Kidney (tissue), 14 donors: ENCODE data around the gene SAMD4A. TPM values are rescaled to one million over a fixed set of nuclear protein-coding genes. Genes with fewer than 3 reads are reported as not detected.
"Not testable (repeated sequence)": the region's sequence is repeated elsewhere in the genome, so short reads cannot be mapped to it uniquely, and the experiment has no call there.

Experiments
- DNase-seq, 5 donors: peaks; one replicate each; pipeline ENCODE4 v3.0.0-alpha.2; 2013 to 2020
- FAIRE-seq: peaks from 2 replicates; lab custom pipeline; 2012; peaks lifted over from hg19 to GRCh38; lab: Jason Lieb, UNC
- H3K27ac ChIP-seq, 2 donors: one replicate each; pipeline ENCODE4 v1.7.0; 2013; ENCODE audit warnings: low read depth in 2 of 2, low read length in 2 of 2, inconsistent platforms in 1 of 2
- H3K27me3 ChIP-seq: one replicate; pipeline ENCODE4 v1.7.1; 2013; ENCODE audit warnings: low read length, inconsistent platforms; ENCODE audit not compliant: control insufficient read depth, insufficient read depth
- H3K36me3 ChIP-seq, 3 donors: one replicate each; pipeline versions ENCODE4 v1.7.0 to v1.7.1; 2013; ENCODE audit warnings: low read length in 3 of 3, control low read depth in 1 of 3, inconsistent platforms in 1 of 3; ENCODE audit not compliant: insufficient read depth in 3 of 3, control insufficient read depth in 2 of 3
- H3K4me1 ChIP-seq, 3 donors: one replicate each; pipeline versions ENCODE4 v1.7.0 to v1.7.1; 2013; ENCODE audit warnings: low read length in 3 of 3, inconsistent platforms in 1 of 3, low read depth in 1 of 3; ENCODE audit not compliant: control insufficient read depth in 2 of 3, insufficient read depth in 2 of 3
- H3K4me3 ChIP-seq, 3 donors: one replicate each; pipeline versions ENCODE4 v1.7.0 to v1.8.1; 2013; ENCODE audit warnings: low read length in 3 of 3, control low read depth in 1 of 3, inconsistent platforms in 1 of 3
- H3K9ac ChIP-seq, 3 donors: one replicate each; pipeline versions ENCODE4 v1.7.0 to v1.7.1; 2013; ENCODE audit warnings: low read length in 3 of 3, control low read depth in 1 of 3, inconsistent platforms in 1 of 3
- H3K9me3 ChIP-seq, 3 donors: one replicate each; pipeline versions ENCODE4 v1.7.0 to v1.7.1; 2013; ENCODE audit warnings: low read length in 3 of 3, control low read depth in 1 of 3, inconsistent platforms in 1 of 3; ENCODE audit not compliant: control insufficient read depth in 2 of 3, insufficient read depth in 1 of 3
- CTCF ChIP-seq: IDR thresholded peaks from 3 replicates; pipeline ENCODE4 v1.5.1; 2012; ENCODE audit warnings: mild to moderate bottlenecking, moderate library complexity, borderline replicate concordance; ENCODE audit not compliant: insufficient read depth; ENCODE audit errors: extremely low read depth
- intact Hi-C: fragments of 100-400 bp; cut with DNase I; formaldehyde crosslinking; loops from one replicate; pipeline ENCODE4 v1.11.1; 2022
- polyA plus RNA-seq: library from polyadenylated mRNA; stranded (reverse); fragments of 350-450 nt; fragmentation: Illumina TruSeq; extraction: RNeasy Lipid Tissue Mini Kit (QIAGEN cat#74804); gene quantifications from one replicate; pipeline ENCODE4 v1.2.3, GENCODE V29; 2014; ENCODE audit warnings: low read depth, low replicate concordance; ENCODE audit not compliant: insufficient read depth
- total RNA-seq: library from RNA; stranded (reverse); fragmentation: NEBNext Ultra II Directional; extraction: Animal tissue kit (Norgen Biotek cat#: 25700); gene quantifications from one replicate; pipeline ENCODE4 v1.2.1, GENCODE V29; 2021
- donor health status: control.
- donor health status: control.
- donor health status: control.
- donor health status: control.
- donor health status: control.
- donor health status: DM: yes; HTN: yes; CAD: no.
- donor health status: Normal renal cell carcinoma (clear cell type).

Gene SAMD4A
- total and polyA plus RNA-seq, 2 donors from 2014 or later, result 7.4 to 46.5 TPM

- DNase-seq, result no peak
- H3K9ac ChIP-seq, result no peak overlapping the region
- H3K9me3 ChIP-seq, result no peaks in the 10 kb centered on the region
- peaks cover 0 to 6% (median 2%) of the 10 kb centered on the region in 3 donors for H3K36me3 ChIP-seq
- FAIRE-seq, result no peak
- no peak for TF ChIP-seq CTCF
- intact Hi-C loops, result no loop called here
- H3K4me3 ChIP-seq, result no peak overlapping the region
- no peak overlapping the region for H3K27ac ChIP-seq
- no peaks in the 10 kb centered on the region for H3K4me1 ChIP-seq
- no peaks in the 10 kb centered on the region for H3K27me3 ChIP-seq
These were observed 182.3 kb downstream of the SAMD4A start for GRCh38 chr14:54749180-54749579.

DNA sequence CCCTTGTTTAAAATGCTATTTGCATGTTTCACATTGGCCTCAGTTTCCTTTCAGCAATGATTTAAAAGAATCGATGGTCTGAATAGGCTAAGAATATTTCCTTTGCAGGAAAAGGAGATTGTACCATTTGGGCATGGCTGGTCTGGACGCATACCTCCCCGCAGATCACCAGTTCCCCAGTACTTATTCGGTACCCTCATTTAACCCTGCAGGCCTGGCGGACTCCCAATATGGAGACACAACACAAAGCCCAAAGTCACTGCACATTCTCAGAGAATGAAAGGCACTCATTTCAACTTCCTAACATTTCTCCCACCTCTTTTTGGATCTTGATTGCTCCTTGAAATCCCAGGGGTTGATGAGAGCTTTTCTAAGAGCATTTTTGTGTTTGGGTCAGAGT is 182.8 kb downstream of the SAMD4A start:
- H3K9ac ChIP-seq, result no peak overlapping the region
- TF ChIP-seq CTCF, result no peak
- intact Hi-C loops, result no loop called here
- no peak for FAIRE-seq
- H3K4me1 ChIP-seq, result no peaks in the 10 kb centered on the region
- H3K4me3 ChIP-seq, result no peak overlapping the region
- no peak overlapping the region for H3K27ac ChIP-seq
- no peak for DNase-seq
- no peaks in the 10 kb centered on the region for H3K9me3 ChIP-seq
- H3K27me3 ChIP-seq, result no peaks in the 10 kb centered on the region
- peaks cover 0 to 6% (median 2%) of the 10 kb centered on the region in 3 donors for H3K36me3 ChIP-seq

DNA sequence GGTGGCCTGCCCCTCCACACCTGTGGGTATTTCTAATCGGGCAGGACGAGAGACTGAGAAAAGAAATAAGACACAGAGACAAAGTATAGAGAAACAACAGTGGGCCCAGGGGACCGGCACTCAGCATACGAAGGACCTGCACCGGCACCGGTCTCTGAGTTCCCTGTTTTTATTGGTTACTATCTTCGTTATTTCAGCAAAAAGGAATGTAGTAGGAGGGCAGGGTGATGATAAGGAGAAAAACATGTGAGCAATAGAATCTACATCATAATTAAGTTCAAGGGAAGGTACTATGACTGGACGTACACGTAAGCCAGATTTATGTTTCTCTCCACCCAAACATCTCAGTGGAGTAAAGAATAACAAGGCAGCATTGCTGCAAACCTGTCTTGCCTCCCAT is 185.7 kb downstream of the SAMD4A start:
- H3K9ac ChIP-seq, H3K4me1 ChIP-seq, H3K36me3 ChIP-seq, intact Hi-C loops, H3K4me3 ChIP-seq, DNase-seq, H3K9me3 ChIP-seq, H3K27ac ChIP-seq, H3K27me3 ChIP-seq, FAIRE-seq: not testable (repeated sequence)

GRCh38 chr14:54753396-54753795 is 186.5 kb downstream of the SAMD4A start:
- H3K4me3 ChIP-seq, H3K36me3 ChIP-seq, H3K27me3 ChIP-seq, FAIRE-seq, H3K9ac ChIP-seq, H3K9me3 ChIP-seq, intact Hi-C loops, H3K27ac ChIP-seq, H3K4me1 ChIP-seq, DNase-seq: not testable (repeated sequence)
